GM19239 (cell line): ENCODE data around the gene CEP170.
"Not testable (repeated sequence)": the region's sequence is repeated elsewhere in the genome, so short reads cannot be mapped to it uniquely, and the experiment has no call there.

Experiments used
- DNase-seq: peaks from one replicate; pipeline ENCODE4 v3.0.0; 2011; ENCODE audit warnings: low spot score; ENCODE audit not compliant: insufficient read length
- FAIRE-seq: peaks from 2 replicates; lab custom pipeline; 2011; peaks lifted over from hg19 to GRCh38; lab: Jason Lieb, UNC

Gene CEP170

GRCh38 chr1:243244432-243244841 lies 10.6 kb downstream of the CEP170 start:
- FAIRE-seq (peak; percentile 63), DNase-seq (no peak)

- peak; percentile 94 for FAIRE-seq
- DNase-seq, result no peak
These were observed 18.4 kb downstream of the CEP170 start for GRCh38 chr1:243236604-243237252.

- DNase-seq (no peak), FAIRE-seq (no peak)
These were observed 20.0 kb downstream of the CEP170 start for GRCh38 chr1:243234978-243235647.

GRCh38 chr1:243233908-243234307 lies 21.2 kb downstream of the CEP170 start:
- DNase-seq (no peak), FAIRE-seq (no peak)

GRCh38 chr1:243230914-243231313 lies 24.2 kb downstream of the CEP170 start:
- DNase-seq (no peak), FAIRE-seq (no peak)

GRCh38 chr1:243229526-243229925 lies 25.6 kb downstream of the CEP170 start:
- no peak for DNase-seq
- no peak for FAIRE-seq

- no peak for FAIRE-seq
- DNase-seq, result no peak
These were observed 27.5 kb downstream of the CEP170 start for GRCh38 chr1:243227622-243228021.

- FAIRE-seq, result no peak
- no peak for DNase-seq
These were observed 37.0 kb downstream of the CEP170 start for GRCh38 chr1:243218059-243218458.

GRCh38 chr1:243217349-243217748 lies 37.7 kb downstream of the CEP170 start:
- FAIRE-seq (peak; percentile 21), DNase-seq (no peak)

- FAIRE-seq (no peak), DNase-seq (no peak)
These were observed 38.3 kb downstream of the CEP170 start for GRCh38 chr1:243216741-243217140.

- not testable (repeated sequence) for DNase-seq, FAIRE-seq
These were observed 39.7 kb downstream of the CEP170 start for GRCh38 chr1:243215276-243215875.

GRCh38 chr1:243213045-243213787 lies 41.9 kb downstream of the CEP170 start:
- DNase-seq, result no peak

GRCh38 chr1:243211984-243212383 lies 43.1 kb downstream of the CEP170 start:
- DNase-seq, FAIRE-seq: not testable (repeated sequence)

More at GRCh38 chr1:243213045-243213787, 41.9 kb downstream of the CEP170 start:
- FAIRE-seq, result no peak

GRCh38 chr1:243205026-243205501 lies 50.0 kb downstream of the CEP170 start:
- DNase-seq, result not testable (repeated sequence)
- FAIRE-seq, result peak; percentile 39

- not testable (repeated sequence) for FAIRE-seq, DNase-seq
These were observed 50.7 kb downstream of the CEP170 start for GRCh38 chr1:243204336-243204735.

- DNase-seq, result not testable (repeated sequence)
- FAIRE-seq, result peak; percentile 52
These were observed 51.9 kb downstream of the CEP170 start for GRCh38 chr1:243203196-243203595.

- peak; percentile 26 for FAIRE-seq
- DNase-seq, result not testable (repeated sequence)
These were observed 53.8 kb downstream of the CEP170 start for GRCh38 chr1:243201316-243201715.

- DNase-seq, result not testable (repeated sequence)
- FAIRE-seq, result peak; percentile 57
These were observed 57.6 kb downstream of the CEP170 start for GRCh38 chr1:243197524-243197923.

- DNase-seq, FAIRE-seq: not testable (repeated sequence)
These were observed 61.8 kb downstream of the CEP170 start for GRCh38 chr1:243193330-243193729.
